Measurements from ENCODE around the gene LMX1B.

The LMX1B gene

GRCh38 chr9:126676102-126676684 is 62.5 kb downstream of the LMX1B start:
- no peak for DNase-seq (ENCODE audit: low read depth in 1 of 2, low spot score in 1 of 2)

- no peak for DNase-seq (ENCODE audit: low read depth in 1 of 2, low spot score in 1 of 2)
Measured at GRCh38 chr9:126676685-126677143, 63.0 kb downstream of the LMX1B start.

GRCh38 chr9:126677188-126678084 is 63.7 kb downstream of the LMX1B start:
- no peak for DNase-seq (ENCODE audit: low read depth in 1 of 2, low spot score in 1 of 2)

- DNase-seq (ENCODE audit: low read depth in 1 of 2, low spot score in 1 of 2), result no peak
Measured at GRCh38 chr9:126678989-126679388, 65.3 kb downstream of the LMX1B start.

GRCh38 chr9:126681336-126681735 is 67.6 kb downstream of the LMX1B start:
- no peak for DNase-seq (ENCODE audit: low read depth in 1 of 2, low spot score in 1 of 2)

GRCh38 chr9:126682113-126682810 is 68.5 kb downstream of the LMX1B start:
- no peak for DNase-seq (ENCODE audit: low read depth in 1 of 2, low spot score in 1 of 2)

GRCh38 chr9:126682928-126683697 is 69.4 kb downstream of the LMX1B start:
- no peak for DNase-seq (ENCODE audit: low read depth in 1 of 2, low spot score in 1 of 2)

- no peak for DNase-seq (ENCODE audit: low read depth in 1 of 2, low spot score in 1 of 2)
Measured at GRCh38 chr9:126683698-126684044, 69.9 kb downstream of the LMX1B start.

GRCh38 chr9:126684345-126684744 is 70.6 kb downstream of the LMX1B start:
- DNase-seq (ENCODE audit: low read depth in 1 of 2, low spot score in 1 of 2), result no peak

GRCh38 chr9:126684965-126685465 is 71.3 kb downstream of the LMX1B start:
- no peak for DNase-seq (ENCODE audit: low read depth in 1 of 2, low spot score in 1 of 2)

- no peak for DNase-seq (ENCODE audit: low read depth in 1 of 2, low spot score in 1 of 2)
Measured at GRCh38 chr9:126687930-126688461, 74.3 kb downstream of the LMX1B start.

GRCh38 chr9:126688617-126689016 is 74.9 kb downstream of the LMX1B start:
- DNase-seq (ENCODE audit: low read depth in 1 of 2, low spot score in 1 of 2), result no peak

GRCh38 chr9:126689027-126689825 is 75.5 kb downstream of the LMX1B start:
- no peak for DNase-seq (ENCODE audit: low read depth in 1 of 2, low spot score in 1 of 2)

GRCh38 chr9:126690431-126691051 is 76.8 kb downstream of the LMX1B start:
- peak; percentile 19 to 21 for DNase-seq (ENCODE audit: low read depth in 1 of 2, low spot score in 1 of 2)

- no peak for DNase-seq (ENCODE audit: low read depth in 1 of 2, low spot score in 1 of 2)
Measured at GRCh38 chr9:126692041-126692758, 78.5 kb downstream of the LMX1B start.

- DNase-seq (ENCODE audit: low read depth in 1 of 2, low spot score in 1 of 2), result no peak
Measured at GRCh38 chr9:126692759-126693427, 79.2 kb downstream of the LMX1B start.

- DNase-seq (ENCODE audit: low read depth in 1 of 2, low spot score in 1 of 2), result no peak
Measured at GRCh38 chr9:126693428-126693944, 79.8 kb downstream of the LMX1B start.
